Measurements from ENCODE around the gene AGBL4. TPM values are rescaled to one million over a fixed set of nuclear protein-coding genes. Genes with fewer than 3 reads are reported as not detected.

The AGBL4 gene
- total RNA-seq, 4 donors from 2014 or later, result 0.08 to 0.71 (median 0.60) TPM

DNA sequence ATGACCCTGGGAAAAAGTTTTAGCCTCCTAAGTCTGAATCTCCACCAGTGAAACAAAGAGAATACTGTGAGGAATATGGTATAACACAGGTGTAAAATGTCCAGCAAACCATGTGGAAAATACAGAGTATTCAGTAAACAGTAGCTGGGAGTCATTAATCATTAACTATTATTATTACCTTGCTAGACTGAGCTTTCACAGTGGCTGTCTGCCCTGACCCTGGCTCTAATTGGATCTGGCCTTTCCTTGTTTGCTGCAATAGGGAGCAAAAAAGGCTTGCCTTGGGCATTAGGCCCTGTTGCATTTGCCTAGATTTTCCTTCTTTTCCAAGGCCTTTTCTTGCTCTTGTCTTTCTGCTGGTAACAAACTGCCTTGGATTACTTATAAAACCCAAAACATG, 1068.0 kb downstream of the AGBL4 start:
- H3K4me3 ChIP-seq (ENCODE audit: low read depth, poor library complexity, severe bottlenecking), result no peak overlapping the region
- DNase-seq (ENCODE audit: low spot score in 2 of 2), result no peak
- intact Hi-C loops (cut with DNase I; ENCODE audit: low total_unique reads), result no loop called here
- TF ChIP-seq, protein P1, sequence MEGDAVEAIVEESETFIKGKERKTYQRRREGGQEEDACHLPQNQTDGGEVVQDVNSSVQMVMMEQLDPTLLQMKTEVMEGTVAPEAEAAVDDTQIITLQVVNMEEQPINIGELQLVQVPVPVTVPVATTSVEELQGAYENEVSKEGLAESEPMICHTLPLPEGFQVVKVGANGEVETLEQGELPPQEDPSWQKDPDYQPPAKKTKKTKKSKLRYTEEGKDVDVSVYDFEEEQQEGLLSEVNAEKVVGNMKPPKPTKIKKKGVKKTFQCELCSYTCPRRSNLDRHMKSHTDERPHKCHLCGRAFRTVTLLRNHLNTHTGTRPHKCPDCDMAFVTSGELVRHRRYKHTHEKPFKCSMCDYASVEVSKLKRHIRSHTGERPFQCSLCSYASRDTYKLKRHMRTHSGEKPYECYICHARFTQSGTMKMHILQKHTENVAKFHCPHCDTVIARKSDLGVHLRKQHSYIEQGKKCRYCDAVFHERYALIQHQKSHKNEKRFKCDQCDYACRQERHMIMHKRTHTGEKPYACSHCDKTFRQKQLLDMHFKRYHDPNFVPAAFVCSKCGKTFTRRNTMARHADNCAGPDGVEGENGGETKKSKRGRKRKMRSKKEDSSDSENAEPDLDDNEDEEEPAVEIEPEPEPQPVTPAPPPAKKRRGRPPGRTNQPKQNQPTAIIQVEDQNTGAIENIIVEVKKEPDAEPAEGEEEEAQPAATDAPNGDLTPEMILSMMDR (IDR thresholded peaks at IDR 0.05), result no peak

DNA sequence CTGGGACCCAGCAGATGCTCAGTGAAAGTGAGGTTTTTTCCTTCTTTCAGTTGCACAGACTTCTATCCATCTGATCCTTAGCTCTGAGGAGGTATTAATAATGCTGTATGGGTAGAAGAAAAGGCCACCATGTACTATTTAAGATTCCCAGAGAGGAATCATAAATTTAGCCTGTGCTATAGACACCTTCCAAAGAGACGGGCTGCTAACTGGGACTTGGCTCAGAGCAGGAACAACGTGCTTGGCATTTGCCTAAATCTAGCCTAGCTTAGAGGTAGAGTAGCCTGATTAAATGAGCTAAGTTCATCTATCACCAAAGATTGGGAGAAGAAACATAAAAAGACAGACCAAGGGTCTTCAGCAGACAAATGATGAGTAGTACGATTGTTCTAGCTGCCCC, 1070.1 kb downstream of the AGBL4 start:
- DNase-seq (ENCODE audit: low spot score in 2 of 2), result no peak
- intact Hi-C loops (cut with DNase I; ENCODE audit: low total_unique reads), result no loop called here
- 92 to 93% methylated on average over 3 of the region's 3 CpGs for WGBS, 2 donors

DNA sequence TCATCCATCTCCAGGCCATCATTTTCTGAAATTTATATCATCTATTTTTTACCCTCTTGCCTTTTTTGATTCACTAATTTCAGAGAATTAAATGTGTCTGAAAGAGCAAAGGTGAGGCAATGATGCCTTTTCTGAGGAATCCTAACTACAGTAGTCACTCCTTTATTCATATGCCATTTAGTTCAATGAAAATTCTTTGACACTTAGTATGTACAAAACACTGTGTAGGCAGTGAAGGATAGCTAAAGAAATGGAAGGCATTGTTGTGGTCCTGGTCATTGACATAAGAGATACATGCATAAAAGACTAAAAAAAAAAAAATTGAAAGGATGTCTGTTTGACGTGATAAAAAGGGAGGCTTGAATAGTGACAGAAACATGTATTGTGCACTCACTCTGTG, 1075.2 kb downstream of the AGBL4 start:
- no peak overlapping the region for H3K4me3 ChIP-seq (ENCODE audit: low read depth, poor library complexity, severe bottlenecking)
- TF ChIP-seq, protein P1 (IDR thresholded peaks at IDR 0.05), result no peak
- TF ChIP-seq POLR2A (IDR thresholded peaks at IDR 0.05), result no peak
- intact Hi-C loops (cut with DNase I; ENCODE audit: low total_unique reads), result no loop called here
- 62 to 66% methylated on average over 1 of the region's 1 CpG for WGBS, 2 donors
- no peak for DNase-seq (ENCODE audit: low spot score in 2 of 2)

More for the DNA sequence above, 1070.1 kb downstream of the AGBL4 start:
- no peak for TF ChIP-seq POLR2A (IDR thresholded peaks at IDR 0.05)
- TF ChIP-seq, protein P1 (IDR thresholded peaks at IDR 0.05), result no peak
- no peak overlapping the region for H3K4me3 ChIP-seq (ENCODE audit: low read depth, poor library complexity, severe bottlenecking)

DNA sequence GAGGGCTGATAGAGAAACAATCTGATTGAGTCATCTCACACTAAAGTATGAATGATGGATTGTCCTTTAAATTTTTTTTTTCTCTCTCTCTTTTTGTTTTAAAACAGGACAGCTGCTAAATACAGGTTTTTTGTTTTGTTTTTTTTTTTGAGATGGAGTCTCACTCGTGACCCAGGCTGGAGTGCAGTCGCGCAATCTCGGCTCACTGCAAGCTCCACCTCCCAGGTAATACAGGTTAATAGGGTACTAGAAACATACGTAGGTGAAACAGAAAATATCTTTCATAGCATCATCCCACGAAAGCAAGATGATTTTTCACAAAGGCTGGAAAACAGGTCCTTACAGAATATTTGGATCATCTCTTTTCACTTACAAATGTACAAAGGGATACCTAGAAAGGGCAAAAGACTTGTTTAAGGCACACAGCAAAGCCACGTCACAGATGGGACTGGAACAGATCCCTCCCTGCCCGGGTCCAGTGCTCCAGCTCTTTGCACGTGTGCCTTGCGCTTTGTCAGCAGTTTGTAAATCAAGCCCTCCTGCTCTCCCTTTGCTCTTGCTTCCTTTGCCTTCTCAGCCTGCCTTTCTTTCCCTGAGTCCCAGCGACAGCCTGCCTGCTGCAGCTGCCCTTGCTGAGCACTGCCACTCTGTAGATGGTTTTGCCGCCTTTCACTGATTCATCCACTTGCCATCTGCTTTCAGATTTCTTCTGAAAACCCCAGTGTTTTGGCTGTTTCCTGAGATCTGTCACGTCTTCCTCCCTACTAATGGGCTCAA, 1075.8 kb downstream of the AGBL4 start:
- no peak overlapping the region for H3K4me3 ChIP-seq (ENCODE audit: low read depth, poor library complexity, severe bottlenecking)
- DNase-seq (ENCODE audit: low spot score in 2 of 2), result no peak
- 49 to 57% methylated on average over 13 of the region's 13 CpGs for WGBS, 2 donors
- TF ChIP-seq POLR2A (IDR thresholded peaks at IDR 0.05), result no peak
- TF ChIP-seq, protein P1 (IDR thresholded peaks at IDR 0.05), result no peak
- intact Hi-C loops (cut with DNase I; ENCODE audit: low total_unique reads), result no loop called here

DNA sequence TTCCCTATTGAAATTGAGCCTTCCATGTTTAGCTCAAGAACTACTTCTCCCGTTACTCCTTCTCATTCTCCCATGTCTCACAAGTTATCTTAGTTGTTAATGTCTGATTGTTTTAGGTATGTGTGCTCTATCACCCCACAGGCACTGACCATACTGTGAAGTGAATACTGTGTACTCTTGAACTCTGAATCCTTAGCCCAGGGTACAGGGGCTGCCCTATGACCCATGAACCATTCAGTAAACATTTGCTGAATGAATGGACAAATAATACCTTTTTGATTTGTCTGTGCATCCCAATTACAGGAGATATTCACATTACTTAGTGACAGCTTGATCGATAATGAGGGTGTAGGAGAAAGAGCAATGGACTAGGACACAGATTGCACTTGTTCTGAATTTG, 1077.7 kb downstream of the AGBL4 start:
- WGBS, 2 donors, result 88 to 95% methylated on average over 2 of the region's 2 CpGs
- no peak overlapping the region for H3K4me3 ChIP-seq (ENCODE audit: low read depth, poor library complexity, severe bottlenecking)
- no peak for TF ChIP-seq POLR2A (IDR thresholded peaks at IDR 0.05)
- TF ChIP-seq, protein P1 (IDR thresholded peaks at IDR 0.05), result no peak
- no peak for DNase-seq (ENCODE audit: low spot score in 2 of 2)
- intact Hi-C loops (cut with DNase I; ENCODE audit: low total_unique reads), result no loop called here

DNA sequence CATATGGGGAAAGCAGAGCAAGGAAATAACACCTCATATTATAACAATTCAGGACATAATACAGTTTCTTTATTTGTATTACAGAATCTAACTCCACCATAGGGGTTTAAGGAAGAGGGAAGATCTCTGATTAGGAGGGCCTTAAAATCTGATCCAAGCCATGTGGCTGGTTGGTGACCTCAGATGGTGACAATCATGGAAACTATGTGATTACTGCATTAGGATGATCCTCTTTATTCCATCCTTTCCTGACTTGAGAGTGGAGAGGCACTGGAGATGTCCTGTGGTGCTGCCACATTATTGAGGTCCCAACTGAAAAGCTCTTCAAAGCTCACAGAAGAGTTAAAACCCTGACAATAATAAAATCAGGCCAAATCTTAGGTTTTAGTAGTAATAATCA, 1078.9 kb downstream of the AGBL4 start:
- TF ChIP-seq, protein P1 (IDR thresholded peaks at IDR 0.05), result no peak
- TF ChIP-seq POLR2A (IDR thresholded peaks at IDR 0.05), result no peak
- no peak overlapping the region for H3K4me3 ChIP-seq (ENCODE audit: low read depth, poor library complexity, severe bottlenecking)
- intact Hi-C loops (cut with DNase I; ENCODE audit: low total_unique reads), result no loop called here
- DNase-seq (ENCODE audit: low spot score in 2 of 2), result no peak

Data from lower leg skin (tissue), 4 donors.